Muscle of leg (tissue), 11 donors: Measurements from ENCODE around the gene NKTR. TPM values are rescaled to one million over a fixed set of nuclear protein-coding genes. Genes with fewer than 3 reads are reported as not detected.

ENCODE experiments used
- DNase-seq: peaks from one replicate; pipeline ENCODE4 v3.0.0; 2013
- H3K27ac ChIP-seq: one replicate; pipeline ENCODE4 v1.5.1; 2013; ENCODE audit warnings: mild to moderate bottlenecking, low read length, control low read depth
- H3K27me3 ChIP-seq: one replicate; pipeline ENCODE4 v1.6.1; 2013; ENCODE audit warnings: low read length; ENCODE audit not compliant: control insufficient read depth, insufficient read depth
- H3K36me3 ChIP-seq: one replicate; pipeline ENCODE4 v1.6.1; 2013; ENCODE audit warnings: low read length; ENCODE audit not compliant: control insufficient read depth, insufficient read depth
- H3K4me1 ChIP-seq: one replicate; pipeline ENCODE4 v1.6.1; 2013; ENCODE audit warnings: low read length; ENCODE audit not compliant: control insufficient read depth, insufficient read depth
- H3K4me3 ChIP-seq: one replicate; pipeline ENCODE4 v1.5.1; 2013; ENCODE audit warnings: low read length, control low read depth
- H3K9me3 ChIP-seq: replicated peaks from 2 replicates; pipeline ENCODE4 v1.6.1; 2013; ENCODE audit warnings: low read depth, low read length; ENCODE audit not compliant: control insufficient read depth
- WGBS: methylation state at CpG from one replicate; pipeline ENCODE4 v1.1.5; 2013; ENCODE audit warnings: missing lambda C conversion rate; ENCODE audit not compliant: insufficient coverage; 5-methylcytosine and 5-hydroxymethylcytosine counted together
- polyA plus RNA-seq, 8 donors: library from polyadenylated mRNA; unstranded; fragments of 120-200 nt; gene quantifications; one replicate each; pipeline versions ENCODE4 v1.2.1 to v1.2.3, GENCODE V29; 2013; ENCODE audit warnings: inconsistent platforms in 1 of 8, low replicate concordance in 1 of 8; ENCODE audit not compliant: insufficient read length in 8 of 8, insufficient read depth in 1 of 8
- total RNA-seq: library from RNA; stranded (reverse); fragments of 120-200 nt; gene quantifications from one replicate; pipeline ENCODE4 v1.2.4, GENCODE V29; 2013

NKTR gene
- total and polyA plus RNA-seq, 9 donors = 37.1 to 121 (median 68.7) TPM

- Histone ChIP-seq H3K27ac (no peak overlapping the region), H3K36me3 (peaks cover 78% of the 10 kb centered on the region), H3K27me3 (no peaks in the 10 kb centered on the region), H3K4me1 (no peaks in the 10 kb centered on the region), H3K4me3 (no peak overlapping the region), H3K9me3 (no peaks in the 10 kb centered on the region)
- 100% methylated on average over 2 of the region's 6 CpGs for WGBS
- no peak for DNase-seq
Measured at GRCh38 chr3:42640771-42641370, 40.4 kb downstream of the NKTR start.

DNA sequence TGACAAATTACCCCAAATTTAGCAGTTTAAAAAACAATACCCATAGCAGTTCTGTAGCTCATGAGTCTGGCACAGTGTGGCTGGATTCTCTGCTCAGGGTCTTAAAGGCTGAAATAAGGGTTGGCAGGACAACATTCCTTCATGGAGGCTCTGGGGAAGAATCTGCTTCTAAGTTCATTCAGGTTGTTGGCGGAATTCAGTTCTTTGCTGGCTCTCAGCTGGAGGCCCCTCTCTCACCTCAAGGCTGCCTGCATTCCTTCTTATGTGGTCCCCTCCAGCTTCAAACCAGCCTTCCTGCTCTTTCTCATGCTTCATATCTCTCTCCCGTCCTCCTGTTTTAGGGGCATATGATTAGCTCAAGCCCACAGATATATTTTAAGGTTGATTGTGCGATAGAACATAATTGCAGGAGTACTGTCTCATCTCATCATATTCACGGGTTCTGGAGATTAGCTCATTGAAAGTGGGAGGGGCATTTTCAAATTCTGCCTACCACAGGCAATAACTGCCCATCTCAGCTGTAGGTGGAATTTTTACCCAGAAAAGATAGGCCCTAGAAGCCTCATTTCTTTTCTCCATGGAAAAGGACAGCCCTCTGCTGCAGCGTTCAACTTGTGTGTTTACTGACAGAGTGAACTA is 47.5 kb downstream of the NKTR start:
- WGBS = no CpG with 5 or more reads among the region's 5 CpGs
- DNase-seq = no peak
- Histone ChIP-seq H3K36me3 (peaks cover 54% of the 10 kb centered on the region), H3K4me3 (no peak overlapping the region), H3K9me3 (no peaks in the 10 kb centered on the region), H3K4me1 (peaks cover 19% of the 10 kb centered on the region), H3K27me3 (no peaks in the 10 kb centered on the region), H3K27ac (no peak overlapping the region)

- Histone ChIP-seq H3K36me3 (peaks cover 44% of the 10 kb centered on the region), H3K4me1 (peaks cover 29% of the 10 kb centered on the region), H3K27me3 (no peaks in the 10 kb centered on the region), H3K9me3 (no peaks in the 10 kb centered on the region), H3K4me3 (no peak overlapping the region), H3K27ac (no peak overlapping the region)
- WGBS = no CpG with 5 or more reads among the region's 2 CpGs
- DNase-seq = no peak
Measured at GRCh38 chr3:42649006-42649405, 48.5 kb downstream of the NKTR start.

DNA sequence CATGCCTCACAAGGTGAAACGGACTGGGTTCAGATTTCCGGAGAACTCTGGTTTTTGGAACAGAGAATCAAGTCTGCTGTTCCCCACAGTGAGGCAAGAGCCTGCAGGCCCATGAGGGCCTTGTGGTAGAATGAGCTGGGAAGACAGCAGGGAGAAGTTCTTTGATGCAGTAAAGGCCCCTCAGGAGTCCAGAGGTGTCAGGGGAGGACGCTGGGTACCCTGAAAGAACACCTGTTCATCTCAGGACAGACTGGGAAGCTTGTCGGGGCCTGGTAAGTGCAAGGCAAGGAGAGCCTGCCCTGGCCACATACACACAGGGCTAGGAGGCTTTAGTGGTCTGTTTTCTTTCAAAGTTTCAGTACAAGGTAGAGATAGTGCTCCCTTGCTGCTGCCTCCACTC is 49.3 kb downstream of the NKTR start:
- H3K4me1 ChIP-seq = peaks cover 32% of the 10 kb centered on the region
- no peak overlapping the region for H3K27ac ChIP-seq

GRCh38 chr3:42651248-42652091 is 51.0 kb downstream of the NKTR start:
- DNase-seq = peak; percentile 6
- Histone ChIP-seq H3K36me3 (peaks cover 31% of the 10 kb centered on the region), H3K9me3 (no peaks in the 10 kb centered on the region), H3K27me3 (no peaks in the 10 kb centered on the region), H3K4me1 (peaks cover 48% of the 10 kb centered on the region), H3K27ac (no peak overlapping the region), H3K4me3 (no peak overlapping the region)
- WGBS = 67% methylated on average over 6 of the region's 9 CpGs

More for the DNA sequence above, 49.3 kb downstream of the NKTR start:
- DNase-seq = peak; percentile 5
- Histone ChIP-seq H3K36me3 (peaks cover 37% of the 10 kb centered on the region), H3K27me3 (no peaks in the 10 kb centered on the region), H3K4me3 (no peak overlapping the region), H3K9me3 (no peaks in the 10 kb centered on the region)
- 80% methylated on average over 4 of the region's 4 CpGs for WGBS

DNA sequence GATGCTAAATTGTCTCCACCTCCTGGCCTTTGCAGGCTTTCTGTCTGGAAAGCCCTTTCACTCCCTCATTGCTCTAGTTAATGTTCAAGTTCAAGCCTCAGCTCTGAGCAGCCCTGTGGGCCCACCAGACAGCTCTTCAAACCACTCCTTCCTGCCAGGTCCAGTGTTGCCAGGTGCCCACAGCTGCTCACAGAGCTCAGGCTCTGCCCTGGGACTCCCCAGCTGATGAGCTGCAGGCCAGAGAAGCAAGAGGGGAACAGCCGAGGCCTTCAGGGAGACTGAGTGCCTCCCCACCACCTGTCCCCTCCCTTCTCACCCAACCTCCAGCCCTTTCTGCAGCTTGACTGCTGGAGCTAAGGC is 51.7 kb downstream of the NKTR start:
- no peaks in the 10 kb centered on the region for H3K9me3 ChIP-seq
- no CpG with 5 or more reads among the region's 1 CpG for WGBS
- DNase-seq = peak; percentile 41
- peak overlapping the region; percentile 56 for H3K27ac ChIP-seq
- peaks cover 26% of the 10 kb centered on the region for H3K36me3 ChIP-seq
- H3K27me3 ChIP-seq = no peaks in the 10 kb centered on the region
- H3K4me3 ChIP-seq = no peak overlapping the region
- H3K4me1 ChIP-seq = peaks cover 56% of the 10 kb centered on the region

GRCh38 chr3:42652611-42653302 is 52.3 kb downstream of the NKTR start:
- peak; percentile 61 for DNase-seq

DNA sequence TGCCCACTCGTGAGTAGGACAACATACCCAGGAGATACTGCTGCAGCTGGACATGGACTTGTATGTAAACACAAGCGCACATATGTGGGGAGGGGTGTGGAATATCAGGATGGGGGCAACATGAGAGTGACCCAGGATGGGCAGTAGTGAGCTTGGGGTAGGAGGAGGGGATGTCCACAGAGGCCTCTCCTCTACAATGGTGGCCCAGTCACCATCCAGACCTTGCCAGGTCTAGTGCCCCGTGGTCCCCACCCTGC is 52.7 kb downstream of the NKTR start:
- no peaks in the 10 kb centered on the region for H3K27me3 ChIP-seq
- H3K4me3 ChIP-seq = peak overlapping the region; percentile 84
- no peaks in the 10 kb centered on the region for H3K9me3 ChIP-seq
- peak overlapping the region; percentile 56 for H3K27ac ChIP-seq
- H3K36me3 ChIP-seq = peaks cover 21% of the 10 kb centered on the region
- no peak for DNase-seq
- WGBS = 33% methylated on average over 3 of the region's 3 CpGs
- peaks cover 65% of the 10 kb centered on the region for H3K4me1 ChIP-seq

More at GRCh38 chr3:42652611-42653302, 52.3 kb downstream of the NKTR start:
- peaks cover 21% of the 10 kb centered on the region for H3K36me3 ChIP-seq
- H3K4me1 ChIP-seq = peaks cover 61% of the 10 kb centered on the region
- H3K27me3 ChIP-seq = no peaks in the 10 kb centered on the region
- H3K27ac ChIP-seq = peak overlapping the region; percentile 56
- H3K9me3 ChIP-seq = no peaks in the 10 kb centered on the region
- 0% methylated on average over 2 of the region's 7 CpGs for WGBS
- peak overlapping the region; percentile 84 for H3K4me3 ChIP-seq

DNA sequence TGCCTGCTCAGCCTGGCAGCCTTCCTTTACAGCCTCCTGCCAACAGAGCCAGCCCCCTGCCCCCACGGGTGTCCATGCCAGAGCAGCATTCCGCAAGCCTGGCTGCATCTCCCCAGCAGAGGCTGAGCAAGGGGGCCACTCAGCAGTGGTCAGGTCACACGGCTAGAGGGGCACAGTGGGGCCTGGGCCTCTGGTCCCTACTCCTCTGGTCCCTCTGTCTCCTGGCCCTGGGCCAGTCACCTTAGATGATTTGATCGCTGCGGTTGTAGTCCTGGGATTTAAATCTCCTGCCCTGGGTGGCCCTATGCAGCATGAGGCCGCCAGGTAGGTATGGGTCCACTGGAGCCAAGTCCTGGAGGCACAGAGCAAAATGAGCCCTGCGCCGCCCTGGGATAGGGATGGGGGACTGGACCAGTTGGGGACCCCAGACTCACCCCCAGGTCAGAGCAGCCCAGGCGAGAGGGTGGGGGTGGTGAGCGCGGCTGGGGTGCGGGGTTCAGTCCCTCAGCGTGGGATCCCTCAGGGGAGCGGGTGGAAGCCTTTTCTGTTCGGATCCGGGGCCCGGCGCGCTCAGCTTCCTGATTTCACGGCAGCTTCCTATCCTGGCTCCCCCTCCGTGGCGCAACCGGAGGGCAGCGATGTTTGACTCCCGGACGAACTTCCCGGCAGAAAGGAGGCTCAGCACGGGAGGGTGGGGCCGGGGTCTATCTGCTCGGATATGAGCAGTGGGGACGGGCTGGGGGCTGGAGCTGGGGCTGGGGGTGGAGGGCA is 53.3 kb downstream of the NKTR start, which contains the start of gene ZBTB47:
Gene ZBTB47 (plus strand): TSS at position 138 of the 771 bp plus-strand sequence. CDS start 4,659 bp downstream, outside the sequence.
- peak; percentile 50 for DNase-seq
- WGBS = 4% methylated on average over 30 of the region's 31 CpGs
- peaks cover 71% of the 10 kb centered on the region for H3K4me1 ChIP-seq
- H3K9me3 ChIP-seq = no peaks in the 10 kb centered on the region
- peak within 1 kb of the TSS; percentile 84 for H3K4me3 ChIP-seq
- peaks cover 23% of the 10 kb centered on the region for H3K36me3 ChIP-seq
- H3K27me3 ChIP-seq = no peaks in the 10 kb centered on the region
- H3K27ac ChIP-seq = peak within 1 kb of the TSS; percentile 89
